Erythroblast (primary cell): Measurements from ENCODE around the gene CIDEB.

Source experiments
- DNase-seq, 2 experiments: peaks; one replicate each; lab custom pipeline; 2025; lab: John Stamatoyannopoulos, UW
- GATA1 ChIP-seq: IDR thresholded peaks from 2 replicates; pipeline ENCODE4 v1.6.1; 2011; ENCODE audit warnings: low read depth, mild to moderate bottlenecking, control low read depth, low read length, moderate library complexity
- POLR2A ChIP-seq: IDR thresholded peaks from 2 replicates; pipeline ENCODE4 v1.6.1; 2011; ENCODE audit warnings: mild to moderate bottlenecking, low read length

The CIDEB gene

GRCh38 chr14:24327303-24327702 lies 19.5 kb upstream of the CIDEB start:
- no peak for TF ChIP-seq GATA1
- no peak for TF ChIP-seq POLR2A
- no peak for DNase-seq

GRCh38 chr14:24325963-24326362 lies 18.2 kb upstream of the CIDEB start:
- DNase-seq, result no peak
- TF ChIP-seq POLR2A (no peak), GATA1 (no peak)

- no peak for TF ChIP-seq GATA1
- no peak for TF ChIP-seq POLR2A
Observed at GRCh38 chr14:24325041-24325530, 17.3 kb upstream of the CIDEB start.

GRCh38 chr14:24324024-24324423 lies 16.2 kb upstream of the CIDEB start:
- no peak for TF ChIP-seq POLR2A
- no peak for TF ChIP-seq GATA1
- no peak for DNase-seq

More at GRCh38 chr14:24325041-24325530, 17.3 kb upstream of the CIDEB start:
- DNase-seq, result no peak

- no peak for TF ChIP-seq POLR2A
- no peak for TF ChIP-seq GATA1
Observed at GRCh38 chr14:24323341-24323740, 15.6 kb upstream of the CIDEB start.

GRCh38 chr14:24322672-24323071 lies 14.9 kb upstream of the CIDEB start:
- TF ChIP-seq POLR2A, result no peak
- no peak for TF ChIP-seq GATA1
- DNase-seq, result no peak

More at GRCh38 chr14:24323341-24323740, 15.6 kb upstream of the CIDEB start:
- DNase-seq, result no peak

- TF ChIP-seq GATA1 (no peak), POLR2A (no peak)
- no peak for DNase-seq
Observed at GRCh38 chr14:24321212-24321975, 13.6 kb upstream of the CIDEB start.

GRCh38 chr14:24317141-24317928 lies 9.6 kb upstream of the CIDEB start:
- TF ChIP-seq GATA1 (no peak), POLR2A (no peak)
- DNase-seq, result no peak

GRCh38 chr14:24316597-24316950 lies 8.8 kb upstream of the CIDEB start:
- DNase-seq, result no peak
- TF ChIP-seq POLR2A, result no peak
- no peak for TF ChIP-seq GATA1

- TF ChIP-seq POLR2A (no peak), GATA1 (no peak)
- DNase-seq, result peak; percentile 55 to 61
Observed at GRCh38 chr14:24315807-24316596, 8.2 kb upstream of the CIDEB start.

- DNase-seq, result no peak
- no peak for TF ChIP-seq POLR2A
- no peak for TF ChIP-seq GATA1
Observed at GRCh38 chr14:24315243-24315806, 7.5 kb upstream of the CIDEB start.

GRCh38 chr14:24314377-24315193 lies 6.8 kb upstream of the CIDEB start:
- TF ChIP-seq POLR2A, result no peak
- no peak for TF ChIP-seq GATA1
- no peak for DNase-seq
